H1 (cell line): ENCODE measurements around the gene ZNF625. TPM values are rescaled to one million over a fixed set of nuclear protein-coding genes. Genes with fewer than 3 reads are reported as not detected.

Source experiments
- BCL11A ChIP-seq, 2 experiments: IDR thresholded peaks; one replicate each; pipeline ENCODE4 v1.6.1; 2011; ENCODE audit warnings: low read depth in 2 of 2, low read length in 2 of 2, mild to moderate bottlenecking in 2 of 2
- CHD2 ChIP-seq: IDR thresholded peaks from 2 replicates; pipeline ENCODE4 v1.6.1; 2012; ENCODE audit warnings: low read length, improper control_type of control experiment
- EGR1 ChIP-seq: IDR thresholded peaks from 2 replicates; pipeline ENCODE4 v1.6.1; 2011; ENCODE audit warnings: low read depth, low read length, borderline replicate concordance
- FOSL1 ChIP-seq: IDR thresholded peaks from 2 replicates; pipeline ENCODE4 v1.6.1; 2011; ENCODE audit warnings: mild to moderate bottlenecking, low read depth, low read length, moderate library complexity; ENCODE audit not compliant: insufficient read depth
- JUN ChIP-seq: IDR thresholded peaks from 2 replicates; pipeline ENCODE4 v1.6.1; 2011; ENCODE audit warnings: low read depth, mild to moderate bottlenecking, improper control_type of control experiment, low read length
- POLR2A ChIP-seq, 2 experiments: IDR thresholded peaks; 1 replicate in 1 of 2; 2 replicates in 1 of 2; pipeline ENCODE4 v1.6.1; 2011; ENCODE audit warnings: low read depth in 2 of 2, low read length in 2 of 2, mild to moderate bottlenecking in 2 of 2; ENCODE audit errors: control extremely low read depth in 1 of 2
- RXRA ChIP-seq: IDR thresholded peaks from 2 replicates; pipeline ENCODE4 v1.6.1; 2011; ENCODE audit warnings: low read depth, mild to moderate bottlenecking, low read length, moderate library complexity; ENCODE audit not compliant: insufficient read depth
- polyA plus RNA-seq, 7 experiments: library from polyadenylated mRNA; depleted of rRNA in 3 of 7; stranded (reverse) in 5 of 7; unstranded in 2 of 7; fragments of >200 nt in 5 of 7; fragments of 200-250 nt in 2 of 7; gene quantifications; 1 replicate in 5 of 7; 2 replicates in 1 of 7; 4 replicates in 1 of 7; pipeline versions ENCODE4 v1.2.1 to v1.2.3, GENCODE V29; 2011 to 2013; ENCODE audit warnings: missing spikeins in 2 of 7, mixed read lengths in 2 of 7
- total RNA-seq: library from RNA; stranded (reverse); fragmentation: NEBNext Ultra II Directional; extraction: Animal tissue kit (Norgen Biotek cat#: 25700); gene quantifications from 2 replicates; pipeline ENCODE4 v1.2.1, GENCODE V29; 2021

The ZNF625 gene
- total and polyA plus RNA-seq, 2 of the 8 experiments (the other 6 are each of a cell fraction or from before 2014, with no cell fraction given): 2.5 to 26.8 TPM

GRCh38 chr19:12180377-12180776 lies 23.8 kb upstream of the ZNF625 start (continued):
- TF ChIP-seq POLR2A (IDR thresholded peaks at IDR 0.05; ENCODE audit: control extremely low read depth in 1 of 2, low read depth in 2 of 2, low read length in 2 of 2) (no peak), CHD2 (no peak), FOSL1 (no peak), BCL11A (IDR thresholded peaks at IDR 0.05; ENCODE audit: low read depth in 2 of 2, low read length in 2 of 2) (no peak), EGR1 (no peak), RXRA (no peak), JUN (no peak)
- TF ChIP-seq, all 59 proteins: peak for 0
